Vagina (tissue), 2 donors: ENCODE data around the gene NKTR.

Experiments
- CTCF ChIP-seq, 3 experiments: fragments of 450-650 bp in 2 of 3; fragments of 200-600 bp in 1 of 3; sonication (generic) in 1 of 3; IDR thresholded peaks; one replicate each; pipeline ENCODE4 v1.5.1; 2017 to 2019; ENCODE audit warnings: antibody characterized with exemption in 3 of 3, mild to moderate bottlenecking in 2 of 3, moderate library complexity in 2 of 3
- POLR2A ChIP-seq, 2 donors: fragments of 450-650 bp; IDR thresholded peaks; one replicate each; pipeline ENCODE4 v1.6.1; 2017; ENCODE audit warnings: antibody characterized with exemption in 2 of 2, mild to moderate bottlenecking in 2 of 2, moderate library complexity in 2 of 2
- POLR2AphosphoS5 ChIP-seq, 2 donors: sonication (generic); formaldehyde crosslinking; IDR thresholded peaks; one replicate each; pipeline ENCODE4 v1.9.0; 2017; ENCODE audit warnings: antibody characterized with exemption in 2 of 2, mild to moderate bottlenecking in 2 of 2, low read depth in 1 of 2; ENCODE audit not compliant: insufficient read depth in 1 of 2

GRCh38 chr3:42595682-42596081 lies 4.8 kb upstream of the NKTR start:
- TF ChIP-seq CTCF (IDR thresholded peaks at IDR 0.05) = no peak
- TF ChIP-seq POLR2A (IDR thresholded peaks at IDR 0.05) = no peak
- TF ChIP-seq POLR2AphosphoS5 (IDR thresholded peaks at IDR 0.05; ENCODE audit: insufficient read depth in 1 of 2, low read depth in 1 of 2) = no peak
